Esophagus squamous epithelium (tissue), 4 donors: ENCODE measurements around the gene DLG2.

Experiments
- CTCF ChIP-seq, 6 experiments: fragments of 450-650 bp in 4 of 6; fragments of 200-600 bp in 2 of 6; sonication (generic) in 2 of 6; IDR thresholded peaks; one replicate each; pipeline ENCODE4 v1.5.1; 2016 to 2019; ENCODE audit warnings: antibody characterized with exemption in 6 of 6, mild to moderate bottlenecking in 4 of 6, moderate library complexity in 4 of 6
- POLR2A ChIP-seq, 4 donors: fragments of 450-650 bp; IDR thresholded peaks; one replicate each; pipeline ENCODE4 v1.6.1; 2017; ENCODE audit warnings: antibody characterized with exemption in 4 of 4, mild to moderate bottlenecking in 4 of 4, moderate library complexity in 3 of 4

GRCh38 chr11:85094795-85095194 is 532.3 kb downstream of the DLG2 start:
- no peak for TF ChIP-seq CTCF (IDR thresholded peaks at IDR 0.05)
- TF ChIP-seq POLR2A (IDR thresholded peaks at IDR 0.05) = no peak
